GM19328 (cell line): ENCODE measurements around the gene CCNJL.
"Not testable (repeated sequence)": the region's sequence is repeated elsewhere in the genome, so short reads cannot be mapped to it uniquely, and the experiment has no call there.

Experiments
- ATAC-seq: cut with Tn5 transposase; IDR thresholded peaks from one replicate; pipeline ENCODE4 v1.9.1; 2021; ENCODE audit warnings: mild to moderate bottlenecking, moderate library complexity; ENCODE audit not compliant: unreplicated experiment

Gene CCNJL, protein sequence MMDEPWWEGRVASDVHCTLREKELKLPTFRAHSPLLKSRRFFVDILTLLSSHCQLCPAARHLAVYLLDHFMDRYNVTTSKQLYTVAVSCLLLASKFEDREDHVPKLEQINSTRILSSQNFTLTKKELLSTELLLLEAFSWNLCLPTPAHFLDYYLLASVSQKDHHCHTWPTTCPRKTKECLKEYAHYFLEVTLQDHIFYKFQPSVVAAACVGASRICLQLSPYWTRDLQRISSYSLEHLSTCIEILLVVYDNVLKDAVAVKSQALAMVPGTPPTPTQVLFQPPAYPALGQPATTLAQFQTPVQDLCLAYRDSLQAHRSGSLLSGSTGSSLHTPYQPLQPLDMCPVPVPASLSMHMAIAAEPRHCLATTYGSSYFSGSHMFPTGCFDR

DNA sequence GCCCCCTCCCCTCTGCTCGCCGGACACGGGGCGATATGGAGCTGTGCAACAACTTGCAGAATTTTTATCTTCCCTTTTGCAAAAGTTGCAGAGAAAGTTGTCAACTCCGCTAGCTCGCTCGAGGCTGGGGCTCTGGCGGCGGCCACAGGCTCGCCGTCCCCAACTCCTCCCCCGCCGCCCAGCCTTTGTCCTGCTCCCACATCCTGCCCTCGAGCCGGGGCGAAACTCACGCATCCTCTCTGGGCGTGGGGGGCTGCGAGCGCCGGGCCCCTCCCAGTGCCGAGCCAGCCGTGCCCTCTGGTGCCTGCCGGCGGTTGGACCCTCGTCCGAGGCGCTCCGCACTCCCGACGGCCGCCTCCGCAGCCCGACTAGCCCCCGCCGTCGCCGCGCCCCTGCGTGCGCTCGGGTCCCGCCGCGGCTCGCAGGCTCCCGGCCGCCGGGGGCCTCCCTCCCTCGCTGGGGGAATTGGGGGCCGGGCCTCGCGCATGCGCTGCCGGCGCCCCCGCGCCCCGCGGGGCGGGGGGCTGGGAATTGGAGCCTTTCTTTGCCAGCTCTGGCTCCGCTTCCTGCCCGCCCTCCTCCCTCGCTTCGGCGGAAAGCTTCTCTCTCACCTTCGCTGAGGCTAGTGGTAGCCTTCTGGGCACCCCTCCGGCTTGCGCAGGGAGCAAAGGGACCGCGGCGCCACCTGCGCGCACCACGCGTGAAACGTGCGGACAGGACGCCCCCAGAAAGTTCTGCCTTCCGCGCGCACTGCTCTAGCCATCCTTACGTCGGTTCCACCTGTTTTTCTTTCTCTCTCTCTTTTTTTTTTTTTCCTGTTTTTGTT is at the start of gene CCNJL:
CCNJL (minus strand) TSS at position 431 of the 826 bp plus-strand sequence. CDS start 641 bp downstream, outside the sequence.
- ATAC-seq: no peak

DNA sequence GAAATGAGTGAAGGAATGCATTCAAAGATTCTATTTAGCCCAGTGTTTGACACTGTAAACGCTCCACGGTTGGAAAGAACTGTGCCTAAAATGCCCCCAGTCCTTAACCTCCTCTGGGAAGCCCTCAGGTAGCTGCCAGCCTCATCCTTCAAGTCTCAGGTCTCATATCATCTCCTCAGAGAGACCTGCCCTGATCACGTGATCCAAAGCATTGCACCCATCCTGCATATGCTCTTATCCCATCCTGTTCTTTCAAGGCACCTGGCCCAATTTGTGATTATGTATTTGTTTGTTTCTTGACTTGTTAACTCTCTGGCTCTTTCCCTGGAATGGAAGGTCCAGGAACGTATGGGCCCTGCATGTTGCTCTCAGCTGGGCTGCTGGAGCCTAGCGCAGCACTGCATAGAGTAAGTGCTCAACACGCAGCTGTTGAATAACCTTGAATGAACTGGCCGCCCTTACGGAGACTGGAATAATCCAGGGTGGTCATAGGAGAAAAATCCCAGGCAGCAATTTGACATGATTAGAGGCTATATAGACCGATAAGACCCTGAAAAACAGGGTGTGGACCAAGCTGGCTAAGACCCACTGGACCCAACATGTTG is 49.4 kb upstream of the CCNJL start:
- ATAC-seq: no peak

DNA sequence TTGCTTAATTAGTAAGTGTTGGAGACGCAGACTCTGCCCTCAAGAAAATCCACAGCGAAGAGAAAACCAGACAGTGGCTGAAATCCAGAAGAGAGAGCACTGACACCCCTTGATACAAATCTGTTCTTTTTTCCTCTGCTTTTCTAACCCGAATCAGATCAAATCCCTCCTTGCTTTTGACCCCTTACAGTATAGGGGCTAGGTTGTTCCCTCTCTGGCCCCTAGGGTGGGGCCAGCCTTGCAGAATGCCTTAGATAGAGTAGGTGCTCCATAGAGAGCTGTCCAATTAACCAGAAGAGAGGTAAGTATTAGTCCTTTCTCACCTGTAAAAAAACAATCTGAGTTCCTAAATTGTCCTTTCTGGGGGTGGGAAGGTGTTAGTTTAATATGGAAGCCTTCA is 47.9 kb upstream of the CCNJL start:
- no peak for ATAC-seq

DNA sequence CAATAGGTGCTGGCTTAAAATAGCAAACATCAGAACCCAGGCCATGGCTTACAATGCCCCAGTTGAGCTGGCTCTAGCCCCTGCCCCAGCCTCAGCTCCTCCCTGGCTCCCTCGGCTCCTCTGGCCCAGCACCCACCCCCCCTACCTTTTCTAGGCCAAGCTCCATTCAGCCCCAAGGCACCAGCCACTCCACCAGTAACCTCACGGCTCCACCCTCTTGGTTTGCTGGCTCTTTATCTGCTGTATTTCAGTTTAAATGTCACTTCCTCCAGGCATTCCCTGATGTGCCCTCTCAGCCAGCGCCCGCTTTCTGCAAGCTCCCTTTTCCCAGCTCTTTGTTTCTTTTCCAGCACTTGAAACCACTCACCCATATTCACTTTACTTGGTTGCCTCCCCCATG is 47.5 kb upstream of the CCNJL start:
- ATAC-seq: no peak

GRCh38 chr5:160359242-160359641 is 46.9 kb upstream of the CCNJL start:
- no peak for ATAC-seq

DNA sequence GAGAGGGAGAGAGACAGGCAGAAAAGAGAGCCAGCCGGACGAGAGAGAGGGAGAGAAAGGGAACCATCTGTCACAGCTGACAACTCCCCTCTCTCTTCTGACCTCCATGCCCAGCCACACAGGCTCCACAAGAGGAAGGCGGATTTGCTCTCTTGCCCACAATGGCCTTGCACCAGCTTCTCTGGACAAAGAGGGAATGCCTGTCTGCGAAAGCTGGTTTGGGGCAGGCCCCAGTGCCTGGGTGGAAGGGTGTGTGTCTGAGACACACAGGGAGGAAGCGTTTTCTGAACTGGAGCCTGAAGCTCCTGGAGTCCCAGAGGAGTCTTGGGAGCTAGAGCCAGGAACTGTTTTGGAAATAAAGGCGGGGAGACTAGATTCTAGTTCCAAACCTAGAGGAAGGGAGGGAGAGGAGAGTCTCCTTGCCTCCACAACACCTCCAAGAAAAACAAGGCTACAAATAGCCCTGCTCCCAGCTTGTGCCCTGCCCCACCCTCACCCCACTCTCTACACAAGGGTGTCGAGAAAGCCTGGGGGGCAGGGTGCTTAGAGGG is 45.6 kb upstream of the CCNJL start:
- ATAC-seq: no peak

- no peak for ATAC-seq
Observed at GRCh38 chr5:160357394-160357793, 45.0 kb upstream of the CCNJL start.

DNA sequence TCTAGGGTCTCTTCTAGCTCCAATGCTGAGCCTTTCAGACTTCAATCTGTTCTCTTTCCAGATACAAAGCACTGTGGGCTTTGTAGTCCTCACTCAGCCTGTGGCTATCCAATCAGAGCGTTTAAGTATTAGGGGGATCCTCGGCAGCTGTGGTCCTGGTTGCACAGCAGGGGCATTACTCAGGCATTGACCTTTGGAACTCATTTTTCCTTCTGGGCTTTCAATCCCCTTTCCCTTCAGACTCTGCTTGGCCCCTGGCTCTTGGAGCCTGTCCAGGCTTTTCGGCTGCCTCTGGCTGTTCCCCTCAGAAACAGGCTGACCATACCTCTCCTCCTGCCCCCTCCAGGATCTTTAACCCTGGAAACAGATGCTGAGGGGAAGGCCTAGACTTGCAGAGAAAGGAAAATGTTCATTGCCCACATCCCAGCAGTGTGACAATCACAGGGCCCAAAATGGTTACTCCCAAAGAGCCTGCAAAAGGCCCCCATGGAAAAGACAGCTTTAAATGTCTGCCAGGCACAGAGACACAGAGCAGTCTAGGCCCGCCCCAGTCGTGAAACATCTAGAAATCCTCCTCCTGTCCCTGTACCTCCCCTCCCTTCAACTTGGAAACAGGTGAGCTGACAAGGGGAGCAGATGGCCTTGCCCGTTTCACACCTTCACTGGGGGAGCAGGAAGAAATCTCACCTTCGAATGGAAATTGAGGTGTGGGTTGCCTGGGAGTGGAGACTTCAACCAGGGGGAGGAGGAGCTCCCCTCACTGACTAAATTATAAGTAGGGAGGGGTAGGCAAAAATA is 44.4 kb upstream of the CCNJL start:
- ATAC-seq: no peak

DNA sequence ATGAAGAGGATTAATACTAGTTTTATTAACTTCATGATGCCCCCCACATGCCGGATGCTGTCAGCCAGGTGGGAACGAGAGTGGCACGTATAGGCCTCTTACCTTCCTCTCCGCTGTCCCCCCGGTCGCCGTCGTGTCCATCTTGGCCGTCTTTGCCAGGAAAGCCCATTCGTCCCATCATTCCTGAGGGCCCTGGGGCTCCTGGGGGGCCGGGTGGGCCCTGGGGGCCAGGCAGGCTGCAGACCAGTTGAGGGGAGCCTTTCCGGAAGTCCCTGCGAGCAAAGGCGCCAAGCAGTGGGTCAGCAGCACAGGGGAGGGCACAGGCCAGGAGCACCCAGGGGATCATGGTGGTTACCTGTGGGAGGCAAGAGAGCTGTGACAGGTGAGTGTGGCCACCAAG is 42.3 kb upstream of the CCNJL start:
- no peak for ATAC-seq

GRCh38 chr5:160353379-160353778 is 41.0 kb upstream of the CCNJL start:
- ATAC-seq: no peak

DNA sequence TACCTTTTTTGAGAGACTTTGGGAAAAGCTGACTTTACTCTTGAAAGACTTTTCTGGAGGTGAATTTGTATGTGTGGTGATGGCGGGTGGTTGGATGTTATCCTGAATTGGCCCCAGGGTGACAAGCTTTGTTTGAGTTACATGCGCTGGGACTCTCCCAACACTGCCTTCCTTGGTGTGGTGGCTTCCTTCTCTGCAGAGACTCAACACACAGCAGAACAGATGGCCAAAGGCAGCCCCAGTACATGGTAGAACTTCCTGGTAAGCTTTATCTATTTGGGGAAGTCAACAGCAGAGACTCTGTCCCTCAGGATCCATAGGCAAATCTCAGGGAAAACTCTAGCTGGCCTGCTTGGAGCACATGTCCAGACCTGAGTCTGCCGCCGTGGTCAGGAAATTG is 39.9 kb upstream of the CCNJL start:
- ATAC-seq: no peak

DNA sequence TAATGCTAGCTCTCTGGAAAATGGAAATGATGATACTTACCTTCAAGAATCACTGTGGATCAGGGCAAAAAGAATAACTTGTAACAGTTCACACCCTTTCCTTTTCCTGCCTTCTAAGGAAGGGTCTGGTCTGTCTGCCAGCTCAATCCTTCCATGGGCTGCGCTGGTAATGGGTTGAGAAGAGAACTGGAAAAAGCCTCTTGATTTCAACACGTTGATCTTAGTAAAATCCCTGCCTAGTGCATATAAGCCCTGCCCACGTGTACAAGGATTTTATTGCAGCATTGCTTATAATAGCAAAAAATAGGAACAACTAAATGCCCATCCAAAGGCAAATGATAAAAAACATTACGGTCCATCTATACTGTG is 37.6 kb upstream of the CCNJL start:
- ATAC-seq: no peak

DNA sequence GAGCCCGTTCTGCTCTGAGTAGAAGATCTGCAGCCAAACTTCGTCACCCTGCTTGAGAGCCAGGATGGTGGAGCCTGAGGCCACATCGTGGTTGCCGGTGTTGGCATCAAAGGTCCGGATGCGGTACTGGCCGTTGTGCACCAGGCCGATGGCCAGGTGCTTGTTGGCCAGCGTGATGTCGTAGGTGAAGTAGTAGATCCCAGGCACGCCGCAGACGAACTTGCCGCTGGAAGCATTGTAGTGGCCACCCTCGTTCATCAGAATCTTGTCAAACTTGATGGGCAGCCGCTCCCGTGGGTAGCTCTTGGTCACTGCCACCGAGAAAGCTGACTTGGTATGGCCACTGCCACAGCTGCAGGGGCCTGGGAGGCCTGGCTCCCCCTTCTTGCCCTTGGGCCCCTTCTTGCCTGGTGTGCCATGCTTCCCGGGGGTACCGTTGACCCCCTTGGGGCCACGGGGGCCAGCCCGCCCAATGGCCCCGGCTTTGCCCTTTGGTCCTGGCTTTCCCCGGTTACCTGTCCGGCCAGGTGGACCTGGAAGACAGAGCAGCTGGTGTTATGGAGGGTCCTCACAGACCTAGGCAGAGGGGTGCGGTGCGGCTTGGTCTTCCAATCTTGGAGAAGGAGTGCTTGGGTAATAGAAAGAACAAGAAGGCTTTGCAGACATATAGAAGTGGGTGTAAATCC is 37.0 kb upstream of the CCNJL start:
- ATAC-seq: no peak

GRCh38 chr5:160348080-160348479 is 35.7 kb upstream of the CCNJL start:
- ATAC-seq: no peak

DNA sequence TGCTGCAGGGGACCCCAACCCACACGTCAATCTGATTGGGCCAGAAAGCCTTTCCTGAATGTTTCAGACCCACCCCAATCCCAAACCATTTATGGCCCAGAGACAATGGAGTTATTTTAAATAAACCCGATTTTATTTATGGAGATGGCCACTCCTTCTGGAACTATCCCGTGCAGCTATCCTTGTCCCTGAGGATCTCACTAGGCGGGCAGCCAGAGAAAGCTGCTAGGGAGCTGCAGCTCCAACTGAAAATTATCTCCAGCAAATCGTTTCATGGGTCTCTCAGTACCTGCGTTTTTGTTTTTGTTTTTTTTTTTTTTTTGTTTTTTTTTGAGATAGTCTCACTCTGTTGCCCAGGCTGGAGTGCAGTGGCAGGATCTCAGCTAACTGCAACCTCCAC is 35.1 kb upstream of the CCNJL start:
- no peak for ATAC-seq

GRCh38 chr5:160342413-160342941 is 30.1 kb upstream of the CCNJL start:
- no peak for ATAC-seq

GRCh38 chr5:160341309-160341870 is 29.0 kb upstream of the CCNJL start:
- ATAC-seq: no peak

GRCh38 chr5:160340513-160340912 is 28.1 kb upstream of the CCNJL start:
- not testable (repeated sequence) for ATAC-seq

DNA sequence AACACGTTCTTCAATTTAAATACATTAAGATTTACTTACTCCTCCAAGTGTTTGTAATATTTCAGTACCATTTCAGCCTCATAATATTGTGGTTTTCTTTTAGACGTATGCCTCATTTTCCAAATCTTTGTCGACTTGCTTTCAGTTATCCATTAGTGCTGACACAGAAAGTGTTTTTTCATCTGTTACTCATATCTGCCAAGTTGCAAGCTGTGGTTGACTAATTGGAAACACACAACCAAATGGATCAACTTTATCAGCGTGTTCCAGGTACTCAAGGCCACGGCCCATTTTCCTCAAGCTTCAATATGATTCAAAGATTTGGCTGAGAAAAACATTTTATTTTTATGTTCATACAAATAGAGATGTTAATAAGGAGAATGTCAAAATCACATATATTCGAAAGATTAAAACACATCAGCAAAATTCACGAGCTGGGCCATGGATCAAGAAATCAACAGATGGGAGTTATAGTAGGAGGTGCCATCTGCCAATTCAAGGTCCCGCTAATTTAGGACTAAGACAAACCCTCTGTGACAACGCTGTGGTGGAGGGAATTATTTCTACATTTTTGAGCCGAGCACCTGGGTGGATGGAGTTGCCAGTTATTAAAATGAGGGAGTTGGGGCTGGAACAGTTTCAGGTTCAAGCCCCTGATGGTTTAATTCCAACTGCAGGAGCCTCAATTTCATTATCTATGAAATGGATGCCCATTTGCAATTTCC is 27.2 kb upstream of the CCNJL start:
- no peak for ATAC-seq
